ENCODE results near the gene TTBK2.
"Not testable (repeated sequence)": the region's sequence is repeated elsewhere in the genome, so short reads cannot be mapped to it uniquely, and the experiment has no call there.

Gene TTBK2

GRCh38 chr15:42903388-42904324 lies 16.9 kb downstream of the TTBK2 start:
- no peak for DNase-seq

GRCh38 chr15:42893911-42894310 lies 26.7 kb downstream of the TTBK2 start:
- not testable (repeated sequence) for DNase-seq

- DNase-seq: peak; percentile 42
Observed at GRCh38 chr15:42891569-42891968, 29.0 kb downstream of the TTBK2 start.

GRCh38 chr15:42890161-42890913 lies 30.2 kb downstream of the TTBK2 start:
- DNase-seq: peak; percentile 89

- not testable (repeated sequence) for DNase-seq
Observed at GRCh38 chr15:42887384-42887783, 33.2 kb downstream of the TTBK2 start.

- DNase-seq: no peak
Observed at GRCh38 chr15:42880121-42880520, 40.5 kb downstream of the TTBK2 start.

- DNase-seq: no peak
Observed at GRCh38 chr15:42879443-42879842, 41.1 kb downstream of the TTBK2 start.

GRCh38 chr15:42876224-42876623 lies 44.4 kb downstream of the TTBK2 start:
- no peak for DNase-seq

- no peak for DNase-seq
Observed at GRCh38 chr15:42868683-42869082, 51.9 kb downstream of the TTBK2 start.

GRCh38 chr15:42863572-42864239 lies 56.9 kb downstream of the TTBK2 start:
- no peak for DNase-seq

GRCh38 chr15:42858999-42859789 lies 61.4 kb downstream of the TTBK2 start:
- no peak for DNase-seq

GRCh38 chr15:42858540-42858939 lies 62.0 kb downstream of the TTBK2 start:
- DNase-seq: no peak

- DNase-seq: no peak
Observed at GRCh38 chr15:42854576-42854975, 66.0 kb downstream of the TTBK2 start.

GRCh38 chr15:42849836-42850235 lies 70.7 kb downstream of the TTBK2 start:
- no peak for DNase-seq

- DNase-seq: no peak
Observed at GRCh38 chr15:42848846-42849245, 71.7 kb downstream of the TTBK2 start.

- DNase-seq: no peak
Observed at GRCh38 chr15:42846647-42847046, 73.9 kb downstream of the TTBK2 start.

GRCh38 chr15:42845581-42845980 lies 75.0 kb downstream of the TTBK2 start:
- no peak for DNase-seq

GRCh38 chr15:42843699-42844098 lies 76.9 kb downstream of the TTBK2 start:
- no peak for DNase-seq

- DNase-seq: no peak
Observed at GRCh38 chr15:42836251-42836650, 84.3 kb downstream of the TTBK2 start.

GRCh38 chr15:42832576-42832975 lies 88.0 kb downstream of the TTBK2 start:
- DNase-seq: peak; percentile 74

- DNase-seq: no peak
Observed at GRCh38 chr15:42826251-42826890, 94.2 kb downstream of the TTBK2 start.

GRCh38 chr15:42825599-42825998 lies 95.0 kb downstream of the TTBK2 start:
- DNase-seq: no peak
